Measurements from ENCODE around the gene SARNP.

The SARNP gene

DNA sequence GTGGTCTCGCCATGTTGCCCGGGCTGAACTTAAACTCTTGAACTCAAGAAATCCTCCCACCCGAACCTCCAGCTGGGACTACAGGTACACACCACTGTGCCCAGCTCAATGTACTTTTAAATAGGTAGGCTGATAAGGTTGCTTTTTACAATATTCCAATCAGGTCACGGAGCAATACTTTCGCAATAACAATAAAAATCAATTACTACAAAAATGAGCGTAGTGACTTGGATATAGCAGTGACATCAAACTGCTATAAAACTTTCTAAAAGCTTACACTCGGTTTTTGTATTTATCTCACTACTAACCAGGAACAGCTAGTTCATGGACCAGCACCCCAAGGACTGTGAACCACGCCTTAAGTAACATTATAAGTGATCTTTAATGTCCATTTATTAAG, 10.5 kb downstream of the SARNP start:
- in situ Hi-C loops (cut with HindIII; ENCODE audit: low pct_ligation_motif_present, low sequenced_read_pairs): no loop called here
- peaks cover 22% of the 10 kb centered on the region for H3K36me3 ChIP-seq (replicated peaks)
- H3K4me3 ChIP-seq (ENCODE audit: low read depth, low read length): no peak overlapping the region
- no peaks in the 10 kb centered on the region for H3K27me3 ChIP-seq (replicated peaks)
- no peak for DNase-seq
- no peak overlapping the region for H3K27ac ChIP-seq
- no peak for TF ChIP-seq CTCF (IDR thresholded peaks at IDR 0.05; ENCODE audit: low read depth, low read length, missing control alignments)

- no peak overlapping the region for H3K27ac ChIP-seq
- in situ Hi-C loops (cut with HindIII; ENCODE audit: low pct_ligation_motif_present, low sequenced_read_pairs): no loop called here
- H3K4me3 ChIP-seq (ENCODE audit: low read depth, low read length): no peak overlapping the region
- H3K27me3 ChIP-seq (replicated peaks): no peaks in the 10 kb centered on the region
- peaks cover 75% of the 10 kb centered on the region for H3K36me3 ChIP-seq (replicated peaks)
- DNase-seq: no peak
- TF ChIP-seq CTCF (IDR thresholded peaks at IDR 0.05; ENCODE audit: low read depth, low read length, missing control alignments): no peak
Measured at GRCh38 chr12:55797550-55797949, 20.0 kb downstream of the SARNP start.

- DNase-seq: peak; percentile 33
- H3K36me3 ChIP-seq (replicated peaks): peaks cover 75% of the 10 kb centered on the region
- peak; percentile 71 for TF ChIP-seq CTCF (IDR thresholded peaks at IDR 0.05; ENCODE audit: low read depth, low read length, missing control alignments)
- in situ Hi-C loops (cut with HindIII; ENCODE audit: low pct_ligation_motif_present, low sequenced_read_pairs): no loop called here
- H3K27me3 ChIP-seq (replicated peaks): no peaks in the 10 kb centered on the region
- no peak overlapping the region for H3K4me3 ChIP-seq (ENCODE audit: low read depth, low read length)
- H3K27ac ChIP-seq: no peak overlapping the region
Measured at GRCh38 chr12:55797068-55797467, 20.5 kb downstream of the SARNP start.

GRCh38 chr12:55795950-55796349, 21.6 kb downstream of the SARNP start:
- no peaks in the 10 kb centered on the region for H3K27me3 ChIP-seq (replicated peaks)
- H3K4me3 ChIP-seq (ENCODE audit: low read depth, low read length): no peak overlapping the region
- no peak for TF ChIP-seq CTCF (IDR thresholded peaks at IDR 0.05; ENCODE audit: low read depth, low read length, missing control alignments)
- no peak overlapping the region for H3K27ac ChIP-seq
- DNase-seq: no peak
- peaks cover 74% of the 10 kb centered on the region for H3K36me3 ChIP-seq (replicated peaks)
- in situ Hi-C loops (cut with HindIII; ENCODE audit: low pct_ligation_motif_present, low sequenced_read_pairs): no loop called here

DNA sequence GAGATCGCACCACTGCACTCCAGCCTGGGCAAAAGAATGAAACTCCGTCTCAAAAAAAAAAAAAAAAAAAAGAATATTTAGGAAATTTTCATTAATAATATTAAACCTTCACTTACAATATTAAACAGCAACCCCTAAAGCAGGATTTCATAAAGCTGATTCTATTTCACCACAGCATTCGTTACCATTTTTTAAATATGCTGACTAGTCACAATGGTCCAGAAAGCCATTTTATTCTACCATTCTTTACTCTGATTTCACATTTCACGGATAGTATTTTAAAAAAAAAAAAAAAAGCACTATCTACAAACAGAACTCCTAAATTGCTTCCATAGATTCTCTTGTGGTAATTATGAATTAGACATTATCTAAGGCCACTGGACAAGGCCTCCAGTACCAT, 27.6 kb downstream of the SARNP start:
- Histone ChIP-seq H3K4me3 (ENCODE audit: low read depth, low read length) (no peak overlapping the region), H3K27me3 (replicated peaks) (no peaks in the 10 kb centered on the region), H3K27ac (no peak overlapping the region), H3K36me3 (replicated peaks) (peaks cover 59% of the 10 kb centered on the region)
- DNase-seq: no peak
- in situ Hi-C loops (cut with HindIII; ENCODE audit: low pct_ligation_motif_present, low sequenced_read_pairs): no loop called here
- no peak for TF ChIP-seq CTCF (IDR thresholded peaks at IDR 0.05; ENCODE audit: low read depth, low read length, missing control alignments)

DNA sequence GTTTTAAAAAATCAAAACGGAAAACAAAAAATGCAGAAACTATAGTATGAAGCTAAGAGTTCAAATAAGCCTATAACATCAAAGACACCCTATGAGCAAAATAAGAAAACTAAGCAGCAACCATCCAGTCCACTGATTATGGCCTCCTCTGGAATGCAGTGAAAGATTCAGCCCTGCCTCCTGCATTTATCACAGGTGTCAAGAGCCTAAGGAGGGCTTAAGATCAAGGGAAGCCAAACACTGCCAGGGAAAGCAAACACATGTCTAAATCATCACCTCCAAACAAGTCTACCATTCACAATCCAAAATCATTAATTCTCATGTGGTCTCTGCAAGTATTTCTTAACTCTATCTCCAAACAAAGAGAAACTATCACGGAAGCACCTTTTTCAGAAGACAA, 28.4 kb downstream of the SARNP start:
- no peak for TF ChIP-seq CTCF (IDR thresholded peaks at IDR 0.05; ENCODE audit: low read depth, low read length, missing control alignments)
- Histone ChIP-seq H3K27me3 (replicated peaks) (no peaks in the 10 kb centered on the region), H3K4me3 (ENCODE audit: low read depth, low read length) (no peak overlapping the region), H3K36me3 (replicated peaks) (peaks cover 58% of the 10 kb centered on the region), H3K27ac (no peak overlapping the region)
- no peak for DNase-seq
- in situ Hi-C loops (cut with HindIII; ENCODE audit: low pct_ligation_motif_present, low sequenced_read_pairs): no loop called here

All from brain microvascular endothelial cell (primary cell).